Activated CD4-positive, alpha-beta memory T cell treated with anti-CD3 and anti-CD28 coated beads, Interleukin-2, amount 10 ng/mL, durations not matched to agents 7 days and 5 days (primary cell): Measurements from ENCODE around the gene NBEAL1. TPM values are rescaled to one million over a fixed set of nuclear protein-coding genes. Genes with fewer than 3 reads are reported as not detected.

Experiments used
- CTCF ChIA-PET: fragments of 350-600 bp; sonication (Branson Sonifier 250); formaldehyde crosslinking; loops from one replicate; lab custom pipeline; 2021; ENCODE audit warnings: antibody characterized with exemption, inconsistent platforms; lab: Charles Lee
- POLR2A ChIA-PET: fragments of 350-600 bp; sonication (Branson Sonifier 250); formaldehyde crosslinking; loops from one replicate; lab custom pipeline; 2021; ENCODE audit warnings: antibody characterized with exemption; lab: Charles Lee
- DNase-seq: peaks from one replicate; pipeline ENCODE4 v3.0.0-alpha.2; 2020
- H3K27ac Mint-ChIP-seq: one replicate; pipeline ENCODE4 v1.8.0; 2021; ENCODE audit warnings: mild to moderate bottlenecking, mixed read lengths
- H3K27me3 Mint-ChIP-seq: one replicate; pipeline ENCODE4 v1.8.0; 2021; ENCODE audit warnings: mixed read lengths
- H3K36me3 Mint-ChIP-seq: one replicate; pipeline ENCODE4 v1.8.0; 2021; ENCODE audit warnings: low read depth, mixed read lengths
- H3K4me1 Mint-ChIP-seq: one replicate; pipeline ENCODE4 v1.8.0; 2021; ENCODE audit warnings: mixed read lengths
- H3K4me3 Mint-ChIP-seq: one replicate; pipeline ENCODE4 v1.8.0; 2021; ENCODE audit warnings: mild to moderate bottlenecking, mixed read lengths
- H3K9me3 Mint-ChIP-seq: one replicate; pipeline ENCODE4 v1.8.0; 2021; ENCODE audit warnings: mixed read lengths
- total RNA-seq, 2 experiments: library from RNA; stranded (reverse); gene quantifications; one replicate each; pipeline ENCODE4 v1.2.3, GENCODE V29; 2021

Gene NBEAL1
- total RNA-seq, 2 experiments from 2014 or later = 11.6 to 13.3 TPM

GRCh38 chr2:203261326-203262159, 246.9 kb downstream of the NBEAL1 start:
- no peak overlapping the region for H3K4me3 Mint-ChIP-seq
- no peaks in the 10 kb centered on the region for H3K4me1 Mint-ChIP-seq
- peak overlapping the region; percentile 16 for H3K27ac Mint-ChIP-seq
- H3K27me3 Mint-ChIP-seq = no peaks in the 10 kb centered on the region
- ChIA-PET CTCF (interaction anchor here (0.8 kb wide), 1 partner anchor 391 kb away, joined by 3 read pairs; no protein-coding TSS in a partner anchor), POLR2A (interaction anchor here (1.4 kb wide), 1 partner anchor 22 kb away, joined by 7 read pairs; no protein-coding TSS in a partner anchor)
- DNase-seq = no peak
- no peaks in the 10 kb centered on the region for H3K9me3 Mint-ChIP-seq
- peaks cover 27% of the 10 kb centered on the region for H3K36me3 Mint-ChIP-seq

Other genes starting within 250 kb of the NBEAL1 start
- 1 to 10 TPM; 3.1 to 5.6 TPM for gene ICA1L, start 143.1 kb upstream of the NBEAL1 start, total RNA-seq
- gene WDR12, start 103.2 kb upstream of the NBEAL1 start, total RNA-seq = 10 to 100 TPM; 41.3 to 42.1 TPM
- 10 to 100 TPM; 11.9 to 12.3 TPM for gene CARF, start 102.6 kb upstream of the NBEAL1 start, total RNA-seq
- 10 to 100 TPM; 18.9 to 21.6 TPM for gene CYP20A1, start 224.1 kb downstream of the NBEAL1 start, total RNA-seq